Transverse colon (tissue), 4 donors: ENCODE results near the gene GSTM5.
"Not testable (repeated sequence)": the region's sequence is repeated elsewhere in the genome, so short reads cannot be mapped to it uniquely, and the experiment has no call there.

Experiments
- CTCF ChIP-seq, 5 experiments: fragments of 200-600 bp in 3 of 5; fragments of 450-650 bp in 2 of 5; sonication (generic) in 3 of 5; IDR thresholded peaks; 1 replicate in 2 of 5; 2 replicates in 3 of 5; pipeline ENCODE4 v1.5.1; 2016 to 2017; ENCODE audit warnings: antibody characterized with exemption in 5 of 5, inconsistent platforms in 3 of 5, mild to moderate bottlenecking in 2 of 5, moderate library complexity in 1 of 5
- POLR2A ChIP-seq: fragments of 450-650 bp; IDR thresholded peaks from one replicate; pipeline ENCODE4 v1.6.1; 2016; ENCODE audit warnings: antibody characterized with exemption, mild to moderate bottlenecking, moderate library complexity
- POLR2AphosphoS5 ChIP-seq, 3 donors: sonication (generic); formaldehyde crosslinking; IDR thresholded peaks; one replicate each; pipeline ENCODE4 v1.6.1; 2016; ENCODE audit warnings: antibody characterized with exemption in 3 of 3

DNA sequence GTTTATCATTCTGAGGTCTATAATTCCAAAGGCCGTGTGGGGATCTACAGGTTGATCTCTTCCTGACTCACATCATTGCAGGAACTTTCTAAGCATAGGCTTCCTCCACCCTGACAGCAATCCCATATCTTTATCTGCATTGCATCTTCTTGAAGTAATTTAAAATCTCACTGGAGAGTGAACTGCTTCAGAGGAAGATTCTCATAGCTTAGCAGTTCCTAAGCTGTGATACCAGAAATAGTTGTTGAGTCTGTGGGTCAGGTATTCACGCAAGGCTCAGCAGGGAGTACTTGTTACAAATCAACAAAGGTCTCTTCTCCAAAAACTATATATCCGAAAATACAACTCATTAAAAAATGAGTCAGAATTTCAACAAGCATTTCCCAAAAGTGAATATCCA is 16.9 kb upstream of the GSTM5 start:
- not testable (repeated sequence) for TF ChIP-seq CTCF (IDR thresholded peaks at IDR 0.05); POLR2AphosphoS5 (IDR thresholded peaks at IDR 0.05); POLR2A
